Smooth muscle cell (in vitro differentiated cells): ENCODE results near the gene PNMA1. TPM values are rescaled to one million over a fixed set of nuclear protein-coding genes. Genes with fewer than 3 reads are reported as not detected.

Source experiments
- DNase-seq: peaks from one replicate; lab custom pipeline; 2025; ENCODE audit not compliant: unreplicated experiment; lab: John Stamatoyannopoulos, UW
- H2AFZ ChIP-seq: fragments of 200-600 bp; sonication (generic); 2 replicates; pipeline ENCODE4 v1.6.0; 2016; ENCODE audit warnings: antibody characterized with exemption, low read depth, mild to moderate bottlenecking
- H3F3A ChIP-seq: fragments of 200-600 bp; sonication (generic); 2 replicates; pipeline ENCODE4 v1.6.0; 2017; ENCODE audit warnings: antibody characterized with exemption, low read depth
- H3K27ac ChIP-seq: fragments of 200-600 bp; sonication (generic); 2 replicates; pipeline ENCODE4 v1.5.1; 2016; ENCODE audit warnings: low read depth, mild to moderate bottlenecking
- H3K27me3 ChIP-seq: fragments of 200-600 bp; sonication (generic); 2 replicates; pipeline ENCODE4 v1.6.1; 2016; ENCODE audit warnings: low read depth, mild to moderate bottlenecking
- H3K36me3 ChIP-seq: fragments of 200-600 bp; sonication (generic); 2 replicates; pipeline ENCODE4 v1.5.1; 2016; ENCODE audit warnings: low read depth
- H3K4me1 ChIP-seq: fragments of 200-600 bp; sonication (generic); 2 replicates; pipeline ENCODE4 v1.5.1; 2016; ENCODE audit warnings: low read depth
- H3K4me2 ChIP-seq: fragments of 200-600 bp; sonication (generic); 2 replicates; pipeline ENCODE4 v1.6.0; 2016; ENCODE audit warnings: mild to moderate bottlenecking
- H3K4me3 ChIP-seq: fragments of 200-600 bp; sonication (generic); 2 replicates; pipeline ENCODE4 v1.5.1; 2016; ENCODE audit warnings: mild to moderate bottlenecking
- H3K79me2 ChIP-seq: fragments of 200-600 bp; sonication (generic); 2 replicates; pipeline ENCODE4 v1.6.0; 2016; ENCODE audit warnings: low read depth, mild to moderate bottlenecking
- H3K9ac ChIP-seq: fragments of 200-600 bp; sonication (generic); 2 replicates; pipeline ENCODE4 v1.6.0; 2016; ENCODE audit warnings: low read depth
- H3K9me3 ChIP-seq: fragments of 200-600 bp; sonication (generic); replicated peaks from 2 replicates; pipeline ENCODE4 v1.5.1; 2016; ENCODE audit warnings: low read depth
- H4K20me1 ChIP-seq: fragments of 200-600 bp; sonication (generic); 2 replicates; pipeline ENCODE4 v1.6.0; 2016; ENCODE audit warnings: low read depth
- CTCF ChIP-seq: fragments of 200-600 bp; sonication (generic); IDR thresholded peaks from 2 replicates; pipeline ENCODE4 v1.5.1; 2017; ENCODE audit warnings: borderline replicate concordance, mild to moderate bottlenecking, antibody characterized with exemption; ENCODE audit not compliant: insufficient read depth, poor library complexity, severe bottlenecking
- WGBS: methylation state at CpG from one replicate; pipeline ENCODE4 v1.1.7; 2016; ENCODE audit warnings: low lambda C conversion rate; 5-methylcytosine and 5-hydroxymethylcytosine counted together
- polyA plus RNA-seq: library from polyadenylated mRNA; unstranded; fragments of >200 nt; fragmentation: Nextera tagmentation; extraction: Ambion mirVana; gene quantifications from 2 replicates; pipeline ENCODE4 v1.2.1, GENCODE V29; 2016
- total RNA-seq: library from RNA; depleted of rRNA; stranded (reverse); fragments of >200 nt; gene quantifications from 2 replicates; pipeline ENCODE4 v1.2.3, GENCODE V29; 2014

The PNMA1 gene
- total and polyA plus RNA-seq, 2 experiments from 2014 or later, result 22.4 to 52.7 TPM

- H3K36me3 ChIP-seq, result no peaks in the 10 kb centered on the region
- H3F3A ChIP-seq, result no peaks in the 10 kb centered on the region
- DNase-seq, result no peak
- H3K4me3 ChIP-seq, result no peak overlapping the region
- H3K9ac ChIP-seq, result no peak overlapping the region
- no peak overlapping the region for H3K4me2 ChIP-seq
- H3K27me3 ChIP-seq, result no peaks in the 10 kb centered on the region
- peaks cover 17% of the 10 kb centered on the region for H4K20me1 ChIP-seq
- WGBS, result 93% methylated on average over 9 of the region's 12 CpGs
- H3K4me1 ChIP-seq, result peaks cover 13% of the 10 kb centered on the region
- H3K79me2 ChIP-seq, result no peaks in the 10 kb centered on the region
- no peaks in the 10 kb centered on the region for H3K9me3 ChIP-seq
- no peak for TF ChIP-seq CTCF
- no peak overlapping the region for H2AFZ ChIP-seq
- H3K27ac ChIP-seq, result no peak overlapping the region
Measured at GRCh38 chr14:73721101-73721821, 7.1 kb upstream of the PNMA1 start.

GRCh38 chr14:73720636-73721035 is 6.5 kb upstream of the PNMA1 start:
- Histone ChIP-seq H3K36me3 (no peaks in the 10 kb centered on the region), H3K9ac (no peak overlapping the region), H3K27ac (no peak overlapping the region), H2AFZ (no peak overlapping the region), H3K4me1 (peaks cover 13% of the 10 kb centered on the region), H3K4me3 (no peak overlapping the region), H3F3A (peaks cover 3% of the 10 kb centered on the region), H4K20me1 (peaks cover 12% of the 10 kb centered on the region), H3K27me3 (no peaks in the 10 kb centered on the region), H3K4me2 (no peak overlapping the region), H3K9me3 (no peaks in the 10 kb centered on the region), H3K79me2 (no peaks in the 10 kb centered on the region)
- TF ChIP-seq CTCF, result no peak
- no peak for DNase-seq

- no peaks in the 10 kb centered on the region for H3K79me2 ChIP-seq
- H3K27ac ChIP-seq, result no peak overlapping the region
- H3K27me3 ChIP-seq, result no peaks in the 10 kb centered on the region
- DNase-seq, result no peak
- H3F3A ChIP-seq, result peaks cover 7% of the 10 kb centered on the region
- no peaks in the 10 kb centered on the region for H3K36me3 ChIP-seq
- H2AFZ ChIP-seq, result no peak overlapping the region
- no peak overlapping the region for H3K9ac ChIP-seq
- WGBS, result 92% methylated on average over 8 of the region's 8 CpGs
- H3K9me3 ChIP-seq, result no peaks in the 10 kb centered on the region
- peaks cover 16% of the 10 kb centered on the region for H3K4me1 ChIP-seq
- peaks cover 7% of the 10 kb centered on the region for H4K20me1 ChIP-seq
- H3K4me3 ChIP-seq, result no peak overlapping the region
- TF ChIP-seq CTCF, result no peak
- H3K4me2 ChIP-seq, result no peak overlapping the region
Measured at GRCh38 chr14:73719791-73720190, 5.6 kb upstream of the PNMA1 start.

- no peak overlapping the region for H3K9ac ChIP-seq
- H3K79me2 ChIP-seq, result no peaks in the 10 kb centered on the region
- peaks cover 20% of the 10 kb centered on the region for H3K4me1 ChIP-seq
- 90% methylated on average over 13 of the region's 13 CpGs for WGBS
- no peaks in the 10 kb centered on the region for H3K27me3 ChIP-seq
- no peak overlapping the region for H3K27ac ChIP-seq
- H2AFZ ChIP-seq, result no peak overlapping the region
- no peak overlapping the region for H3K4me3 ChIP-seq
- DNase-seq, result no peak
- no peaks in the 10 kb centered on the region for H3K9me3 ChIP-seq
- no peaks in the 10 kb centered on the region for H3K36me3 ChIP-seq
- no peak for TF ChIP-seq CTCF
- no peak overlapping the region for H3K4me2 ChIP-seq
- H3F3A ChIP-seq, result peaks cover 10% of the 10 kb centered on the region
- H4K20me1 ChIP-seq, result peaks cover 7% of the 10 kb centered on the region
Measured at GRCh38 chr14:73719361-73719760, 5.2 kb upstream of the PNMA1 start.
